HG03575 (cell line): Measurements from ENCODE around the gene CYTH3.

Experiments used
- ATAC-seq: cut with Tn5 transposase; IDR thresholded peaks from one replicate; pipeline ENCODE4 v1.9.1; 2021; ENCODE audit not compliant: unreplicated experiment, insufficient number of reproducible peaks, low FRiP score; ENCODE audit errors: extremely low read depth

The CYTH3 gene

DNA sequence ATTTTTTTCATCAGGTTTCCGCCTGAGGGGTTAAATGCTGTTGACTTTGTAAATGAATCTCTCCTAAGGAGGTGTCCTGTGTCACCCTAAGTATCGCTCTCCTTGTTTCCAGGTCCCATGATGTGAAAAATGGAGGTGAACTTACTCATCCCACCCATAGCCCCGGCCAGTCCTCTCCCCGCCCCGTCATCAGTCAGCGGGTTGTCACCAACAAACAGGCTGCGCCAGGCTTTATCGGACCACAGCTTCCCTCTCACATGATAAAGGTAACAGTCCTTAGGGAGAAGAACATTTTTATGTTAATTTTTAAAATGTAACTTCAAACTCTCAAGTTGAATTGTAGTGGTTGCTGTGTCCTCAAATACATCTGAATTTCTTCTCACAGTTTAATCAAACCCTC is 124.8 kb downstream of the CYTH3 start:
- no peak for ATAC-seq

DNA sequence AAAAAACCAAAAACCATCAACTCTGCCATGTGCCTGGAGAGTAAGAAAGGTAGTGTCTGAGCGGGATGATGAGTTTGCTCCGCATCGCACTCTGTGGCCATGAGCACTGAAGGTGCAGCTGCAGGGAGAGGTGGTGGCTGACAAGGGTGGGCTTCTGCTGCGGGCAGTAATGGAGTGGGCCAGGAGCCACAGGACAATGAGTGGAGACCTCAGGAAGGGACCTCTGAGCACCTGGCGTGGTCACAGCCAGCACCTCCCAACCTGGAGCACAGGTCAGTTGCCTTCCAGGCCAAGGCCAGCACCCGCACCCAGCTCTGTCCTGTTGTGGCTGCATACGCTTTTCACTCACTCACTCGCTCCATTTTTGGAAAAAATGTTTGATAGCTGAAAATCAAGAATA is 125.8 kb downstream of the CYTH3 start:
- no peak for ATAC-seq

DNA sequence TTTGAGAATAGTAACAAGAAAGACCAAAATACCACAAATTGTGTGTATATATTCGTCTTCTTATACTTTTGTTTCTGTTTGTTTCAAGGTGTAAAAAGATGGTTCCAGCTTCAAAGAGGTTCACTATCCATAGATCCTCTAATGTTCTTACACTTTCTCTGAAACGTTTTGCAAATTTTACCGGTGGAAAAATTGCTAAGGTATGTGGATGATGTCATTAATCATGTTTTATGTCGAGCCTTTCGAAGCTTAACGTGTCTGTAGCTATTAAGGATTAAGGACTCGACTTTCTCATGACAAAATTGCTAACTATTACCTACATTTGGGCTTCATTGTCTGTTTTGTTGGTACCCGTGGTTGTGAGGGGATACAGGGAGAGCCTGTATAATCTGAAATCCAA is 128.4 kb downstream of the CYTH3 start:
- no peak for ATAC-seq

DNA sequence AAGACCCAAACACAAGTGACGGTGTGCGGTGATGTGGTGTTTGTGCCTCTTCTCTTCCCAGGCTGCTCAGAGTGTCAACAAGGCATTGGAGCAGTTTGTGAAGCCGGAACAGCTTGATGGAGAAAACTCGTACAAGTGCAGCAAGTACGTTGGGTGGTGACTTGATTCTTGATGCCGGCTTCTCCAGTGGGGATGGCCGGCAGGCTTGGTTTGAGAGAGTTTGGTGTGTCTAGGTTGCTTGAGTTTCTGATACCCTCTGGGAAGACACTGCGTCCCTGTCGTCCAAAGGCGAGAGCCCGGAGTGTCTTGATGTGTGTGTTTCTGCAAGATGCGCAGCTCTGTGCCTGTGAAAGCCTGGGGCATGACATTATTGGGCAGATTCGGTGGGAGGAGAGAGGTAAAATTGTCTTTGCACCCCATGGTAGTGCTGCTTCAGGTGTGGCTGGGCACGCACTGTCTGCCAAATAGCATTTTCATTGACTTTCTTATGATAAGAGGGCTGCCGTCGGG is 129.5 kb downstream of the CYTH3 start:
- no peak for ATAC-seq

DNA sequence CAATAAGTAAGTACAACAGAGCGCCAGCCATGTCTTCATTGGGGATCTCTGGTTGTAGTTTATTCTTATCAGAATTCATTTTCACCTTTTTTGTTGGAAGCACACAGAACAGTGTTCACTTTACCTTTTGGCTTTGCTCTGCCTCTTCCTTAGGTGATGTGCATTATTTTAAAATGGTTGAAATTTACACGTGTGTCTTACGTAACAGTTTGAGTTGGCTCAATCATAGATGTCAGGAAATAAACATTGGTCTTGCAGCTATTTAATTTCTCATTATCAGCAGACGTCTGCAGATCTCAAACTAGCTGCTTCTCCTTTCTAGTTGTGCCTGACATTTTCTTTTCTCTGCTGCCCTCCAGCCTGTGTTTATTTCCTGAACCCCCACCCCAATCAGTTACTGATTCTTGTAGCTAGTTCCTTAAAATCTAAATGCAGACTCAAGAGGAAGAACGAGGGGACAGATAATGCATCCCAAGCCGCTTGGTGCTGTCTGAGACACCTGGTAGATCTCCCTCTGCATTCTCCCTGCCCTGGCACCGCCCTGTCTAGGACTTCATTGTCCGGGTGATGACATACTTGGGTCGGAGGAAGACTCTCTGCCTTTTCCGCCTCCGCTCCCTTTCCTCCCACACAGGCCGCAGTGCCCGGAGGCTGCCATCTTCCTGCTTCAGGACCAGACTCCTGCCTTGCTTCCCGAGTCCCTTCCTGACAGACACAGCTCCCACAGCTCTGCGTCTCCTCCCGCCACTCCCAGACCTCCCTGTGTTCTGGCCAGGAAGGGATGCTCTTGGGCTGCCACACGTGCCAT is 133.0 kb downstream of the CYTH3 start:
- no peak for ATAC-seq

DNA sequence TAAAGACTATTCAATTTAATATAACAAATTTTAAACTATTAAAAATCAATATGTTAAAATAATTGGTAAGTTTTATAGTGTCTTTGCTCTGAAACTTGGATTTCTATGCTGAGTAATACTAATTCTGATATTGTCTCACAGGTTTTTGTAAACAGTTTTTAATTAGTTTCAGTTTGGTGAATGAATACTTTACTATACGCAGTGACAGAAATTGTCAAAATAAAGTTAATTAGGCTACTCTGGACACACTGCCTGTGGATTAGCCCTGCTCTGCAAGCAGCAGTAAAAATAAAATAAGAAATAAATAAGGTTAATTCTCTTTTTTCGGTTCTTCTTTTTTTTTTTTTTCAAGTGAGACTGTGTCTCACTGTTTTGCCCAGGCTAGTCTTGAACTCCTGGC is 135.9 kb downstream of the CYTH3 start:
- no peak for ATAC-seq

DNA sequence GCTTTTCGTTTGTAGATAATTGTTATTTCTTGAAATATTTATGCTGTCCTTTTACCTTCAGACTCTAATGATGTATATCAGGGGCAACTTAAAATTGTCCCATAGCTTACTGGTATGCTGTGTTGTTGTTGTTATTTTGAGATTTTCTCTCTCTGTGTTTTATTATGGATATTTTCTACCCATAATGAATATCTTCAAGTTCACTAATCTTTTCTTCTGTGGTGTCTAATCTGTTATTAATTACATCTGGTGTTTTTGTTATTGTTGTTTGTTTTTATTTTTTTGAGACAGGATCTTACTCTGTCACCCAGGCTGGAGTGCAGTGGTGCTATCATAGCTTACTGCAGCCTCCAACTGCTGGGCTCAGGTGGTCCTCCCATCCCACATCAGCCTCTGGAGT is 139.2 kb downstream of the CYTH3 start:
- ATAC-seq, result no peak

DNA sequence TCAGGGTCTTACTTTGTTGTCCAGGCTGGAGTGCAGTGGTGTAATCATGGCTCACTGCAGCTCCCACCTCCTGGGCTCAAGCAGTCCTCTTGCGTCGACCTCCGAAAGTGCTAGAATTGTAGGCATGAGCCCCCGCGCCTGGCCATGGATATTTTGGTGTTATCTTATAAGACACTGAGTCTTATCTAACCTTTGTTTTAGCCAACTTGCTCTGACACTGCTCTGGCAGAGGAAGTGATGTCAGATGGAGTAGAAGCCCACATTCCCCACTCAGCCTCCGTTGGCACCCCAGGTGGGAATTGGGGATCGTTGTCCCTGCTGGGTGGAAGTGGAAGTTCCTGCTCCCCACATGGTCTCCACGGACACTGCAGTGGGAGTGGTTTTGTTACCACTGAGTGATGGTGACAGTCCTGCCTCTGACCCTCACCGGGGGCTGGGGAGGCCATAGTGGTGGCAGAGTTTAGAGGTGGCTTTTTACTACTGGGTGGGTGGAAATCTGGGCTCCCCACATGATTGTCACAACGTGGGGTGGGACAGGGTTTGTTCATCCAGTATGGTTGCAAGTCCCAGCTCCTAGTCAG is 142.3 kb downstream of the CYTH3 start:
- no peak for ATAC-seq

DNA sequence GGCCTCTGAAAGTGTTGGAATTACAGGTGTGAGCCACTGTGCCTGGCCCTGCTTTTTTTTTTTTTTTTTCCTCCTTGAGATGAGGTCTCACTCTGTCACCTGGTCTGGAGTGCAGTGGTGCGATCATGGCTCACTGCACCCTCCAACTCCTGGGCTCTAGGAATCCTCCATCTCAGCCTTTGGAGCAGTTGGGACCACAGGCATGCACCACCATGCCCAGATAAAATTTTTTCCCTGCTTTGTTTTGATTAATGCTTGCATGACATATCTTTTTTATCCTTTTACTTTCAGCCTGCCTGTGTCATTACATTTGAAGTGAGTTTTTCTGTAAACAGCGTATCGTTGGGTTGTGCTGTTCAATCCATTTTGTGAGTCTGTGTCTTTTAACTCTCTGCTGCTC is 144.2 kb downstream of the CYTH3 start:
- ATAC-seq, result no peak

DNA sequence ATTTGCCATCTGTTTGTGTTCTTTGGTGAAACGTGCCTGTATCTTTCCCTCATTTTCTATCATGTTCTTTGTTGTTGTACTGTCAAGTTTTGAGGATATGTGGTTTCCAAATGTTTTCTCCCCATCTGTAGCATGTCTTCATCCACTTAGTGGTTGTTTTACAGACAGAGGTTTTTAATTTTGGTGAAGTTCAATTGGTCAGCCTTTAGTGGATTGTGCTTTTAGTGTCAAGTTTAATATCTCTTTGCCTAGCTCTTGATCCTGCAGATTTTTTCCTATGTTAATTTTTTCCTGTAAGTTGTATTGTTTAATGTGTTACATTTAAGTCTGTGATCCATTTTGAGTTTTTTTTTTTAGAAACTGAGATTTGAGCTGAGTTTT is 145.3 kb downstream of the CYTH3 start:
- ATAC-seq, result no peak

DNA sequence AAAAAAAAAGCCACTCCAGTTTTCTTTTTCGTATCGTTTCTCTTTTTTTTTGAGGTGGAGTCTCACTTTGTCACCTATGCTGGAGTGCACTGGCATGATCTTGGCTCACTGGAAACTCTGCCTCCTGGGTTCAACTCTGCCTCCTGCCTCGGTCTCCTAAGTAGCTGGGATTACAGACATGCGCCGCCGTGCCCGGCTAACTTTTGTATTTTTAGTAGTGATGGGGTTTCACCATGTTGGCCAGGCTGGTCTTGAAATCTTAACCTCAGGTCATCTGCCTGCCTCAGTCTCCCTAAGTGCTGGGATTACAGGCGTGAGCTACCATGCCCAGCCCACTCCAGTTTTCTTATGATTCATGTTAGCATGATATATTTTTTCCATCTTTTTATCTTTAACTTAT is 148.6 kb downstream of the CYTH3 start:
- no peak for ATAC-seq

DNA sequence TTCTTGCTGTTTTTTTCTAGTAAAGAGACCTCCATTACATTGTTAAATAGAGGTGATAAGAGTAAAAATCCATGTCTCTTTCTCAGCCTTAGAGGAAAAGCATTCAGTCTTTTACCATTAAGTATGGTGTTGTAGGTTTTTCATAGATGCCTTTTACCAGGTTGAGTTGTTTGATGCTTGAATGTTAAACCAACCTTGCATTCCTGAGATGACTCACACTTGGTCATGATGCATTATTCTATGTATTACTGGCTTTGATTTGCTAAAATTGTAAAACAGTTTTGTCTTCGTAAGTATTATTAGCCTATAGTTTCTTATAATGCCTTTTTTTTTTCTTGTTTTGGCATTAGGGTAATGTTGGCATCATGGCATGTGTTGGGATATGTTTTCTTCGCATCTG is 151.3 kb downstream of the CYTH3 start:
- no peak for ATAC-seq

DNA sequence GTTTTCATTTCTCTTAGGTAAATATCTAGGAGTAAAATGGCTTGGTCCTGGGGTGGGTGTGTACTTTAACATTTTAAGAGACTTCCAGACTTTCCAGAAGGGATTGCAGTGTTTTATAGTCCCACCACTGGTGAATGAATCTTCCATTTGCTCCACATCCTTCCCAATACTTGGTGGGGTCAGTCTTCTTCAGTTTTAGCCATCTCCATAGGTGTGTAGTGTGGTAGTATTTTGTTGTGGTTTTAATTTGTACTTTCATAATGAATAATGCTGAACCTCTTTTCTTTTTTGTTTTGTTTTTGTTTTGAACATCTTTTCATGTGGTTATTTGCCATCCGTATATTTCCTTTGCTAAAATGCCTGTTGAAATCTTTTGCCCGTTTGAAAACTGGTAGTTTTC is 154.9 kb downstream of the CYTH3 start:
- no peak for ATAC-seq

DNA sequence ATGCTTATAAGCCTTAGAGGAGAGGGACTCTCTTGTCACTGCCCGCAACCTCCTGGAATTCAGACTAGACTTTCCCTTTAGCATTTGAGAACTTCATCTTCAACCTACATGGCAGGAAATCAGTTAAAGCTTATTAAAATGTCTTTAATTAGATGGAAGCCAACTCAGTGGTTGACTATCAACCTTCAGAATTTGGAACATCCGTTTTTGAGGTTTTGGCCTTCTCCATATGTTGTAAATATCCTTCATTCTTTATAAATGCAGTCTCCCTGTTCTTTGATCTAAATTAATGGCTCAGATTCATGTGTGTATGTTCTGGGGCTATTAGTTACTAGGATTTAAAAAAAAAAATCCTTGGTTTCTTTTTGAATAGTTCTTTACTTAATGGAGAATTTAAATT is 156.2 kb downstream of the CYTH3 start:
- no peak for ATAC-seq
